GM18519 (cell line): ENCODE measurements around the gene JPH2.

Experiments used
- ATAC-seq: cut with Tn5 transposase; IDR thresholded peaks from one replicate; pipeline ENCODE4 v1.9.1; 2021; ENCODE audit warnings: mild to moderate bottlenecking, moderate library complexity; ENCODE audit not compliant: unreplicated experiment, low FRiP score

JPH2 gene

GRCh38 chr20:44081476-44081875 is 105.5 kb downstream of the JPH2 start:
- no peak for ATAC-seq

GRCh38 chr20:44080646-44081267 is 106.2 kb downstream of the JPH2 start:
- no peak for ATAC-seq

- ATAC-seq, result no peak
Observed at GRCh38 chr20:44080064-44080463, 106.9 kb downstream of the JPH2 start.

- ATAC-seq, result no peak
Observed at GRCh38 chr20:44079291-44079690, 107.7 kb downstream of the JPH2 start.

GRCh38 chr20:44075950-44076232 is 111.1 kb downstream of the JPH2 start:
- no peak for ATAC-seq

GRCh38 chr20:44075191-44075949 is 111.6 kb downstream of the JPH2 start:
- ATAC-seq, result no peak

GRCh38 chr20:44074252-44075151 is 112.5 kb downstream of the JPH2 start:
- no peak for ATAC-seq

- ATAC-seq, result no peak
Observed at GRCh38 chr20:44073675-44074071, 113.3 kb downstream of the JPH2 start.

- ATAC-seq, result no peak
Observed at GRCh38 chr20:44073011-44073674, 113.8 kb downstream of the JPH2 start.

GRCh38 chr20:44072384-44072783 is 114.6 kb downstream of the JPH2 start:
- no peak for ATAC-seq

- ATAC-seq, result no peak
Observed at GRCh38 chr20:44071526-44072111, 115.4 kb downstream of the JPH2 start.

GRCh38 chr20:44071057-44071456 is 115.9 kb downstream of the JPH2 start:
- no peak for ATAC-seq

GRCh38 chr20:44070139-44070900 is 116.7 kb downstream of the JPH2 start:
- no peak for ATAC-seq

GRCh38 chr20:44069203-44070011 is 117.6 kb downstream of the JPH2 start:
- no peak for ATAC-seq

GRCh38 chr20:44068316-44069201 is 118.4 kb downstream of the JPH2 start:
- no peak for ATAC-seq

- ATAC-seq, result no peak
Observed at GRCh38 chr20:44067650-44068081, 119.3 kb downstream of the JPH2 start.

- no peak for ATAC-seq
Observed at GRCh38 chr20:44066645-44067606, 120.1 kb downstream of the JPH2 start.
